ENCODE data around the gene DOC2B. TPM values are rescaled to one million over a fixed set of nuclear protein-coding genes. Genes with fewer than 3 reads are reported as not detected.

The DOC2B gene
- total RNA-seq, 1 experiment from 2014 or later = 15.2 TPM

DNA sequence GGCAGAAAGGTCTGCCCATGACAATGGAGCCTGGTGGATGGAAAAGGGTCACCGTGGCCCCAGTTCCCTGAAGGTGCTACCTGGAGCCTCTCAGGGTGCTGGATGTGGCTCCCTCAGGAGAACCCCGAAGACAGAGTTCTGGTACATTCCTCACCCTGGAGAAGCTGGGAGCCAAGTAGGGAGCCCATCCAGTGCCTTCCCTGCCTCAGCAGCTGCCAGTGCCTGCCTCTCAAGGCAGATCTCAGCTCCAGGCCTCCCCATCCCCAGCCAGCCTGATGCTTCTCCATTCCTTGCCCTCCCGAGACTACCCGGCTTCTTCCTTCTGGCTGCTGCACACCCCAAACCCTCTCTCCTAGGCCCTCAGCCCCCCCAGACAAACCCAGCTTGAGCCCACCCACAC is 23.5 kb downstream of the DOC2B start:
- POLR2A ChIA-PET = no interaction called here
- Histone ChIP-seq H3K4me2 (ENCODE audit: low read length) (no peak overlapping the region), H4K20me1 (ENCODE audit: insufficient read depth) (no peaks in the 10 kb centered on the region), H3K79me2 (ENCODE audit: insufficient read depth, low read length) (no peaks in the 10 kb centered on the region), H3K27me3 (ENCODE audit: insufficient read depth, low read length) (no peaks in the 10 kb centered on the region), H3K9me3 (ENCODE audit: control insufficient read depth in 1 of 2, insufficient read depth in 1 of 2, low read depth in 1 of 2, low read length in 2 of 2) (no peaks in the 10 kb centered on the region), H3K27ac (ENCODE audit: low read depth, low read length) (no peak overlapping the region), H3K9me2 (ENCODE audit: insufficient read depth) (no peaks in the 10 kb centered on the region), H3K4me3 (replicated peaks in 1 of 2; ENCODE audit: low read depth in 1 of 2, low read length in 2 of 2) (no peak overlapping the region), H3K9ac (ENCODE audit: low read length) (no peak overlapping the region), H3K4me1 (ENCODE audit: control insufficient read depth in 1 of 2, insufficient read depth in 2 of 2, low read length in 2 of 2) (no peaks in the 10 kb centered on the region; a peak in 1 of 4 replicates), H3K36me3 (ENCODE audit: control insufficient read depth in 1 of 2, insufficient read depth in 2 of 2, low read length in 2 of 2) (peaks cover 0 to 2% of the 10 kb centered on the region in 2 experiments; a peak in 1 of 4 replicates), H2AFZ (ENCODE audit: low read depth, low read length, poor library complexity, severe bottlenecking) (no peak overlapping the region)
- no peak for TF ChIP-seq POLR2AphosphoS5 (IDR thresholded peaks at IDR 0.05; ENCODE audit: low read depth, low read length)
- TF ChIP-seq SIN3A (IDR thresholded peaks at IDR 0.05; ENCODE audit: low read depth) = no peak
- RAD21 ChIA-PET (ENCODE audit: low non-redundant PET in 1 of 2, low total read pairs in 2 of 2, uncharacterized antibody in 2 of 2, unreplicated experiment in 2 of 2) = no interaction called here
- intact Hi-C loops (cut with micrococcal nuclease) = no loop called here
- CTCF ChIA-PET = no interaction called here
- ATAC-seq (no peak), DNase-seq (ENCODE audit: low read depth, low spot score) (no peak)
- no TSS peak for BruUV-seq (replicated peaks)

DNA sequence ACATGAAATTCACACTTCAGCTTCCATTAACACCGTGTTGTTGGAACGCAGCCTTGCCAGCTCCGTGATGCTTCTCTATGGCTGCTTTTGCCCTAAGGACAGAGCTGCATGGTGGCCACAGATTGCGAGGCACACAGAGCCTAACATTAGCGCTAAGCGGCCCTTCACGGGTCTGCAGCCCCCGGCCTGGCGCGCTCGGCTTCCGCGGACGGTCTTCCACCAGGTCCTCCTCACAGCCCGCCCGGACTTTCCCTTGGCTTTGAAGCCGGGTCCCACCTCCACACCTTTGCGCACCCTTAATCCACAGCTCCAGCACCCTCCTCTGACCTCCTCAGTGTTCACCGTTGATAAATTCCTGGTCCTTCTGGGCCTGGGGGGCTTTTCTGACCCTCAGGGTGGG is 24.5 kb downstream of the DOC2B start:
- H3K9ac ChIP-seq (ENCODE audit: low read length) = no peak overlapping the region
- peaks cover 0 to 2% of the 10 kb centered on the region in 2 experiments; a peak in 1 of 4 replicates for H3K36me3 ChIP-seq (ENCODE audit: control insufficient read depth in 1 of 2, insufficient read depth in 2 of 2, low read length in 2 of 2)
- no peaks in the 10 kb centered on the region; a peak in 1 of 4 replicates for H3K4me1 ChIP-seq (ENCODE audit: control insufficient read depth in 1 of 2, insufficient read depth in 2 of 2, low read length in 2 of 2)
- no peak overlapping the region for H3K4me3 ChIP-seq (replicated peaks in 1 of 2; ENCODE audit: low read depth in 1 of 2, low read length in 2 of 2)
- TF ChIP-seq JUND (IDR thresholded peaks at IDR 0.05) = no peak
- TF ChIP-seq FOSL1 (IDR thresholded peaks at IDR 0.05; ENCODE audit: low read depth) = no peak
- TF ChIP-seq, protein P1, sequence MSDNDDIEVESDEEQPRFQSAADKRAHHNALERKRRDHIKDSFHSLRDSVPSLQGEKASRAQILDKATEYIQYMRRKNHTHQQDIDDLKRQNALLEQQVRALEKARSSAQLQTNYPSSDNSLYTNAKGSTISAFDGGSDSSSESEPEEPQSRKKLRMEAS (IDR thresholded peaks at IDR 0.05) = no peak
- TF ChIP-seq, protein P2, sequence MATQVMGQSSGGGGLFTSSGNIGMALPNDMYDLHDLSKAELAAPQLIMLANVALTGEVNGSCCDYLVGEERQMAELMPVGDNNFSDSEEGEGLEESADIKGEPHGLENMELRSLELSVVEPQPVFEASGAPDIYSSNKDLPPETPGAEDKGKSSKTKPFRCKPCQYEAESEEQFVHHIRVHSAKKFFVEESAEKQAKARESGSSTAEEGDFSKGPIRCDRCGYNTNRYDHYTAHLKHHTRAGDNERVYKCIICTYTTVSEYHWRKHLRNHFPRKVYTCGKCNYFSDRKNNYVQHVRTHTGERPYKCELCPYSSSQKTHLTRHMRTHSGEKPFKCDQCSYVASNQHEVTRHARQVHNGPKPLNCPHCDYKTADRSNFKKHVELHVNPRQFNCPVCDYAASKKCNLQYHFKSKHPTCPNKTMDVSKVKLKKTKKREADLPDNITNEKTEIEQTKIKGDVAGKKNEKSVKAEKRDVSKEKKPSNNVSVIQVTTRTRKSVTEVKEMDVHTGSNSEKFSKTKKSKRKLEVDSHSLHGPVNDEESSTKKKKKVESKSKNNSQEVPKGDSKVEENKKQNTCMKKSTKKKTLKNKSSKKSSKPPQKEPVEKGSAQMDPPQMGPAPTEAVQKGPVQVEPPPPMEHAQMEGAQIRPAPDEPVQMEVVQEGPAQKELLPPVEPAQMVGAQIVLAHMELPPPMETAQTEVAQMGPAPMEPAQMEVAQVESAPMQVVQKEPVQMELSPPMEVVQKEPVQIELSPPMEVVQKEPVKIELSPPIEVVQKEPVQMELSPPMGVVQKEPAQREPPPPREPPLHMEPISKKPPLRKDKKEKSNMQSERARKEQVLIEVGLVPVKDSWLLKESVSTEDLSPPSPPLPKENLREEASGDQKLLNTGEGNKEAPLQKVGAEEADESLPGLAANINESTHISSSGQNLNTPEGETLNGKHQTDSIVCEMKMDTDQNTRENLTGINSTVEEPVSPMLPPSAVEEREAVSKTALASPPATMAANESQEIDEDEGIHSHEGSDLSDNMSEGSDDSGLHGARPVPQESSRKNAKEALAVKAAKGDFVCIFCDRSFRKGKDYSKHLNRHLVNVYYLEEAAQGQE (IDR thresholded peaks at IDR 0.05; ENCODE audit: low read depth) = no peak
- TF ChIP-seq RAD21 (IDR thresholded peaks at IDR 0.05; ENCODE audit: low read depth) = no peak
- no peak for TF ChIP-seq ZNF274 (IDR thresholded peaks at IDR 0.05; ENCODE audit: low read depth, low read length)
- no peak for TF ChIP-seq SIN3A (IDR thresholded peaks at IDR 0.05; ENCODE audit: low read depth)
- no peak for TF ChIP-seq TCF7L2 (IDR thresholded peaks at IDR 0.05; ENCODE audit: borderline replicate concordance, extremely low read depth, insufficient read depth, insufficient read length)
- TF ChIP-seq, protein P3, sequence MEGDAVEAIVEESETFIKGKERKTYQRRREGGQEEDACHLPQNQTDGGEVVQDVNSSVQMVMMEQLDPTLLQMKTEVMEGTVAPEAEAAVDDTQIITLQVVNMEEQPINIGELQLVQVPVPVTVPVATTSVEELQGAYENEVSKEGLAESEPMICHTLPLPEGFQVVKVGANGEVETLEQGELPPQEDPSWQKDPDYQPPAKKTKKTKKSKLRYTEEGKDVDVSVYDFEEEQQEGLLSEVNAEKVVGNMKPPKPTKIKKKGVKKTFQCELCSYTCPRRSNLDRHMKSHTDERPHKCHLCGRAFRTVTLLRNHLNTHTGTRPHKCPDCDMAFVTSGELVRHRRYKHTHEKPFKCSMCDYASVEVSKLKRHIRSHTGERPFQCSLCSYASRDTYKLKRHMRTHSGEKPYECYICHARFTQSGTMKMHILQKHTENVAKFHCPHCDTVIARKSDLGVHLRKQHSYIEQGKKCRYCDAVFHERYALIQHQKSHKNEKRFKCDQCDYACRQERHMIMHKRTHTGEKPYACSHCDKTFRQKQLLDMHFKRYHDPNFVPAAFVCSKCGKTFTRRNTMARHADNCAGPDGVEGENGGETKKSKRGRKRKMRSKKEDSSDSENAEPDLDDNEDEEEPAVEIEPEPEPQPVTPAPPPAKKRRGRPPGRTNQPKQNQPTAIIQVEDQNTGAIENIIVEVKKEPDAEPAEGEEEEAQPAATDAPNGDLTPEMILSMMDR (IDR thresholded peaks at IDR 0.05 in 2 of 3, conservative IDR thresholded peaks at IDR 0.05 in 1 of 3; ENCODE audit: borderline replicate concordance in 1 of 3, insufficient read depth in 1 of 3, low read depth in 2 of 3, low read length in 2 of 3) = no peak
- TF ChIP-seq ELF1 (IDR thresholded peaks at IDR 0.05; ENCODE audit: borderline replicate concordance, low read depth) = no peak
- no peak for TF ChIP-seq POLR2AphosphoS5 (IDR thresholded peaks at IDR 0.05; ENCODE audit: low read depth, low read length)
- CTCF ChIA-PET = no interaction called here
- H3K4me2 ChIP-seq (ENCODE audit: low read length) = no peak overlapping the region
- no peaks in the 10 kb centered on the region for H3K27me3 ChIP-seq (ENCODE audit: insufficient read depth, low read length)
- DNase-seq (ENCODE audit: low read depth, low spot score) (no peak), ATAC-seq (no peak)
- no peaks in the 10 kb centered on the region for H4K20me1 ChIP-seq (ENCODE audit: insufficient read depth)
- H3K9me2 ChIP-seq (ENCODE audit: insufficient read depth) = no peaks in the 10 kb centered on the region
- no TSS peak for BruUV-seq (replicated peaks)
- H3K9me3 ChIP-seq (ENCODE audit: control insufficient read depth in 1 of 2, insufficient read depth in 1 of 2, low read depth in 1 of 2, low read length in 2 of 2) = no peaks in the 10 kb centered on the region
- intact Hi-C loops (cut with micrococcal nuclease) = no loop called here
- H3K27ac ChIP-seq (ENCODE audit: low read depth, low read length) = no peak overlapping the region
- RAD21 ChIA-PET (ENCODE audit: low non-redundant PET in 1 of 2, low total read pairs in 2 of 2, uncharacterized antibody in 2 of 2, unreplicated experiment in 2 of 2) = no interaction called here
- POLR2A ChIA-PET = no interaction called here
- H2AFZ ChIP-seq (ENCODE audit: low read depth, low read length, poor library complexity, severe bottlenecking) = no peak overlapping the region
- no peaks in the 10 kb centered on the region for H3K79me2 ChIP-seq (ENCODE audit: insufficient read depth, low read length)

Data from HCT116 (cell line).